GM19463 (cell line): ENCODE results near the gene R3HDM4.
A peak's percentile ranks its signal among the peaks of the same experiment; 100 is the strongest.

Source experiments
- ATAC-seq: cut with Tn5 transposase; IDR thresholded peaks from one replicate; pipeline ENCODE4 v1.9.1; 2021; ENCODE audit warnings: mild to moderate bottlenecking, moderate library complexity; ENCODE audit not compliant: unreplicated experiment

The R3HDM4 gene

DNA sequence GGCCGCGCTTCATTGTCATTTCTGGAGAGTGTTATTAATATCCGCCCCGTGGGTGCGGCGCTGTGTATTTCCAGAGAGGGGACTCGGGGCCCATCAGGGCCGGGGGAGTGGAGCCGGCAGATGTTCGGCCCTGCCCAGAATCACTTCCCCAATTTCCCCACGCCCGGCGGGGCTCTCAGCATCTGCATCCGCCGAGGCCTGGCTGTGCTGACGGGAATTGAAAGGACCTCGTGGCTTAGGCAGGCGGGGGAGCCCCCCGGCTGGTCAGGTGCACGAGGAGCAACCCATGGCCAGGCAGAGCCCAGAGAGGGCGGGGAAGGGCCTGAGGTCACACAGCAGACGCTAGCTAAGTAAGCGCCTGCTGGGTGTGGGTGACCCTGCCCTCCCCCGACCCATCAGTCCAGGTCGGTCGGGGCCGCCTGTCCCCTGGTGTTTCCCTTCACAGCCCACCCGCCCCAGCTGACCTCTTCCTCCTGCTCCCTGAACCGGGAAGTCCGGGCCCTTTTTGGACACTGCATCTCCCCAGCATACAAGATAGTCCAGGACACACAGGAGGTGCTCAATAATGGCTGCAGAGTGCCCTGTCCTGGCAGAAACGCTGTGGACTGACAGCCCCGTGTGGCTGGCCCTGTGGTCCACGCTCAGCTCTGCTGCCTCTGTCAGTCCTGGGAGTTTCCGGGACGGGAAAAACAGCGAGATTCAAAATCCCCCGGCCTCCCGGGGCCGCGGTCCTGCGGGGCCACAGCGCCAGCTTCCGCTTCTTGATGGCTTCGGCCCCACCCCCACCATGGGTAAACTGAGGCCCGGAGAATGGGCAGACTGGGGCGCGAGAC lies 34.9 kb upstream of the R3HDM4 start:
- ATAC-seq, result peak; percentile 69

DNA sequence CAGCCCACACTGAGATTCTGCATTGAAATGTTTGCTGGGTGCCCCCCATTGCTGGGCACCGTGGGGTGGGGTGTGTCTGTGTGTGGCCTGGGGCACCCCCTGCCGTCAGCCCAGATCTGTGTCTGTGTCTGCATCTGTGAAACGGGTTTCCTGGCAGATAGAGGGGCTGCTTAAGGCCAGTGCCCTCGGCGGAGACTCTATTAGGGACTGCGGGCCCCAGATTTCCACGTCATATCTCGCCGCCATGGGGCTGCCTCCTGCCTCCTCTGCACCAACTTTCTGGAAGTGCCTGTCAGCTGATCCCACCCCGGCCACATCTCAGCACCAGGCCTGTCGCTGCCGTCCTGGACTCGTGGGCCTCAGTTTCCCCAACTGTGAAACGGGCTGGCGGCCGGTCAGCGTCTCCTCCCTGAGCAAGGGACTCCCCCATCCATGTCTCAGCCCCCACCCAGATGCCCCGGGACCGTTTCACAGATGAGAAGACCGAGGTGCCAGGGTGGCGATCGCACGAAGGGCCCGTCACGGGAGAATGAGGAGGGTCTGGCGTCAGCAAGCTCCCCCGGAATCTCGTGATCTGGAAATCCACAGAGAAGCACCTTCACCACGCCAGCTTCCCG lies 34.2 kb upstream of the R3HDM4 start:
- no peak for ATAC-seq

DNA sequence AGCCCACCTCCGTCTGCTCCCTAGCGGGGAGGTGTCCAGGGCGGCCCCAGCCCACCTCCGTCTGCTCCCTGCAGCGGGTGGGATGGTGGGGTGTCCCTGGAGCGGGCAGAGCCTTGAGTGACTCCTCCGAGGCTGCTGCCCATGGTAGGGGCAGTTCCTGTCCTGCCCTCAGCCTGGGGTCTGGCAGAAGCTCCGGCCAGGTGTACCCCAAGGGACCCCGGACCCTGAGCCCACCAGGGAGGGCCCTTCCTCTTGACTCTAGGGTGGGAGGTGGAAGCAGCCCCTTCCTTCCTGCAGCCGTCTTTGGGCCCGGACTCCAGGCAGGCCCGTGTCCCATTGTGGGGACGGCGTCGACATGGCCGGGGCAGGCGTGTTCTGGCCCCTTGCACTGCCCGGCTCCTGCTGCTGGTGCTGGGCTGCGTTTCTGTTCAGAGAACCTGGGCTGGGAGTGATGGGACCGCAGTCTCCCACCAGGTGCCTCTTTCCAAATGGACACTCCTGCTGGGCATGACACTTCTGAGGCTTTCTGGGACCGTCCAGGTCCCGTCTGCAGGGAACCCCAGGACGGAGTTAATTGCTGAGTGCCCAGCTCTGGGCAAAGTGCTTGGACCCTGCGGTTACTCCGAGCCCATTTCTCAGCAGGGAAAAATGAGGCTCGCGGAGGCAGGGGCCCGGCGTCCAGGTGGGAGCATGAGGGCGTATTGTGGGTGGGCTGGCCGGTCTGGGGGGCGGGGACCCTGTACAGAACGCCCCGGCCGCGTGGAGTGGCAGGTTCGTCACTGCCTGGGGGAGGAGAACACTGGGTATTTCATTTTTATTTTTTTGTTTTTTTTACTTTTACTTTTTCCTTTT lies 32.6 kb upstream of the R3HDM4 start:
- ATAC-seq, result no peak

DNA sequence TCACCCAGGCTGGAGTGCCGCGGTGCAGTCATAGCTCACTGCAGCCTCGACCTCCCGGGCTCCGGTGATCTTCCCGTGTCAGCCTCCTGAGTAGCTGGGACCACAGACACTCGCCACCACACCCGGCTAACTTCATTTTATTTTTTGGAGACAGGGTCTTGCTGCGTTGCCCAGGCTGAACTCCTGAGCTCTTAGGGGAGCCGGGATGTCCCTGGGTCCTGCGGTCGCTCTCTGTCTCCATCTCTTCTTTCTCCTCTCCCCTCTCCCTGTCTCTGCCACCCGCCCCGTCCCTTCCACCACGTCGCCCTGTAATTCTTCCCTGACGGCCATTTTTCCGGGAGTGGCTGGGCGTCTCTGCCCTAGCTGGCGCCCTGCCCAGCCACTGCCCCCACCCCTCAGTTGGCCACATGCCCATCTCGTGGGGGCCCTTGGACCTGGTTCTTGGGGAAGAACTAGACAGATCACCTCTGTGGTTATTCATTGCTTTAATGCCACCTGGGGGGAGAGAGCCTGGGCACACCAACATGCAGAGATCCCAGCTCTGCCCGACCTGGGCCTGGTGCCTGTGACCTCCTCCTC lies 31.7 kb upstream of the R3HDM4 start:
- ATAC-seq, result no peak

DNA sequence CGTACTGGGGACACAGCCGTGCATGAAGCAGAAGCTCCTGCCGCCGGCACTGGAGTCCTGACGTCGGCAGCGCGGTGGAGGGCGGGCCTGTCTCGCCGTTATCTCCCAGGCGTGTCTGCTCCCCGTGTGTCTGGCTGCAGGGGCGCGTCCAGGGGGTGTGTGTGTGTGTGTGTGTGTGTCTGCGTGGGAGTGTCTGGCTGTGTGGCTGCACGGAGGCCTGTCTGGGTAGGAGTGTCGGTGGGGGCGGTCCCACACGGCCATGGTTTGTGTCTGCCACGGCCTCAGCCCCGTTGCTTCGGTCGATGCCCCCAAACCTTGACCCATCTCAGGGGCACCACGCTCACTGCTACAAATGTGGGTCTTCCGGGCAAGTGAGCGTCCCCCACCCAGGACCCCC lies 31.1 kb upstream of the R3HDM4 start:
- no peak for ATAC-seq

DNA sequence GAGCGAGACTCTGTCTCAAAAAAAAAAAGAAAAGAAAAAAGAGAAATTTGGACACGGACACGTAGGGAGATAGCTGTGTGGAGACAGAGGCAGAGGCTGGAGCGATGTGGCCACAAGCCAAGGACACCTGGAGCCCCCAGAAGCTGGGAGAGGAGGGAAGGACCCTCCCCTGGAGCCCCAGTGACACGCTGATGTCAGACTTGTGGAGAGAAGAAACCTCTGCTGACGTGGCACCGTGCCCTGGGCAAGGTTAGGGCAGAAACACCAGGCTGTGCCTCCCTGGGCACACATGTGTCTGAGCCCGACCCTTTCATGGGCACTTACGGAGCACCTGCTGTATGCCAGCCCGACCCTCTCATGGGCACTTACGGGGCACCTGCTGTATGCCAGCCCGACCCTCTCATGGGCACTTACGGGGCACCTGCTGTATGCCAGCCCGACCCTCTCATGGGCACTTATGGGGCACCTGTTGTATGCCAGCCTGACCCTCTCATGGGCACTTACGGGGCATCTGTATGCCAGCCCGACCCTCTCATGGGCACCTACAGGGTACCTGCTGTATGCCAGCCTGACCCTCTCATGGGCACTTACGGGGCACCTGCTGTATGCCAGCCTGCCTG lies 30.6 kb upstream of the R3HDM4 start:
- ATAC-seq, result no peak

DNA sequence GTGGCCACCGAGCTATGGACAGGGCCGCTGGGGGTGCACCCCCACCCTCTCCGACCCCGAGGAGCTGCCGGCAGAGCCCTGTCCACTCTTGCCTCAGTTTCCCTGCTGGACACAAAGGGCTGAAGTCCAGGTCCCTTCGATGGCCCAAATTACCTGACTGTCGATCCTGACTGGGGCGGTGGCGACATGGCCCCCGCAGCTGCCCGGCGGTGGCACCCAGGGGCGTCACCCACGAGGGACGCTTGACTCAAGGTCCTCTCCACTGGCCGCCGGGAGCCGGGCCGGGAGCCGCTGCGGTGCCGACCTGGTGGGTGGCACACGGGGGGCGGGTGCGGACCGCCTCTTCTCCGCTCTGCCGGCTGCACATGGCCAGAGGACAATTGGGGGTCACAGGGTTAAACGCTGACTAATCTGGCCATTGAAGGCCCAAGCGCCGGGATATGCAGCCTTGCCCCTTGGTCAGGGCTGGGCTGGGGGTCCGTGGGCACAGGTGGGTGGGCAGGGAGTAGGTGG lies 29.2 kb upstream of the R3HDM4 start:
- no peak for ATAC-seq

DNA sequence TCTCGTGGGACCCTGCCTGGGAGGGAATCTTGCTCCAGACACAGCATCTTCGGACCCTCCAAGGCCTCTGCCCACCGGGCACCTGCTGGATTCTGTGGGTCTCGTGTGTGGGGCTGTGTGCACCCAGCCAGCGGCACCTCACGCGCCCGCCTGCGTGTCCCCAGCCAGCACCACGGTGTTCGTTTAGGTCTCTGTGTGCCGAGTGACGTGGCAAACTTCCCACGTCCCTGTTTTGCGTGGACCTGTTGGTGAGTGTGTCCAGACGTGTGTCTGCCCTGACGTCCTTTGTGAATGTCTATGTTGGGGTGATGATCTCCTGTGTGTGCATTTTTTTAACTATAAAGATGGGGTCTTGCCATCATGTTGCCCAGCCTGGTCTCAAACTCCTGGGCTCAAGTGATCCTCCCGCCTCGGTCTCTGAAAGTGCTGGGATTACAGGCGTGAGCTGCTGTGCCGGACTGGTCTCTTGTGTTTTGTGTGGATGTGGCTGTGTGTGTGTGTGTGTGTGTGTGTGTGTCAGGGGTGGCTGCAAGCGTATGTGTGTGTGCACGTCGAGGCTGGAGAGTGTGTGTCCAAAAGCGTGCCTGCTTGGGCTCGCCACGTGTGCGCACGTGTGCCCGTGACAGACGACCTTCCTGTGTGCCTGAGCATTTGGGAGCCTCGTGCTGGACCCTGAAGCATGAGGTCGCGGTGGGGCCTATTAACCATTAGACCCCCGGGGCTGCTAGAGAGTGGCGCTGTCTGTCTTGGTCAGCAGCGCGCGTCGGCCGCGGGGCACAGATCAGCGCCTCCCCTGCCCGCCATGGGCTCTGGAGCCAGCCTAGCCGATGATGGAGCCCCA lies 28.5 kb upstream of the R3HDM4 start:
- no peak for ATAC-seq

DNA sequence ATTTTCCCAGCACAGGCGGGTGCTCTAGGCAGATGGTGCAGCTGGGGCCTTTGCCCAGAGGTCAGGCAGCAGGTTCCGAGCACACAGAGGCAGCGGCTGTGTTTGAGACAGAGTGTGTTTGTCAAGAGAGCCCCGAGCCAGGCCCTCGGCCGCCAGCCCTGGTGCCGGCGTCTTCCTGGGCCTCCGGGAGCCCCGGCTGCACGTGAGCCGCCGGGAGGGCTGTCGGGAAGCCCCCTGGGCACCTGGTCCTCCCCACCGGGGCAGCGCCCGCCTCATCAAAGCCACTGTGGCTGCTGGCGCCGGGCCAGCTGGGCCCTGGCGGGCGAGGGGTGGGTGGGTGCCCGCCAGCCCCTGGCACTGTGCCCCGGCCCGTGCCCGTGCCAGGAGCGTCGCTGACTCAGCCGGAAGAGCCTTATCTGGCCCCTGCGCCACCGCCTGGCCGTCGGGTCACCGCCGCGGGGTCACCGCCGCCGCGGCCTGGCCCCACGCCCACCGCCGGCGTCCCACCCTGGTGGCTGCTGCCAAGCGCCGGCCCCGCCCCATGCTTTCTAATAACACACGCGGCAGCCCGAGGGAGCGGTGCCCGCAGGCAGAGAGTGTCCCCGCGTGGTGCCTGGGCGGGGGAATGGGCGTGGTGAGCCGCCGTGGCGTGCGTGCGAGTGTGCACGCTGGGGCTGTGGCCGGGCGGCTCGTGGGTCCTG lies 27.7 kb upstream of the R3HDM4 start:
- ATAC-seq, result peak; percentile 69

DNA sequence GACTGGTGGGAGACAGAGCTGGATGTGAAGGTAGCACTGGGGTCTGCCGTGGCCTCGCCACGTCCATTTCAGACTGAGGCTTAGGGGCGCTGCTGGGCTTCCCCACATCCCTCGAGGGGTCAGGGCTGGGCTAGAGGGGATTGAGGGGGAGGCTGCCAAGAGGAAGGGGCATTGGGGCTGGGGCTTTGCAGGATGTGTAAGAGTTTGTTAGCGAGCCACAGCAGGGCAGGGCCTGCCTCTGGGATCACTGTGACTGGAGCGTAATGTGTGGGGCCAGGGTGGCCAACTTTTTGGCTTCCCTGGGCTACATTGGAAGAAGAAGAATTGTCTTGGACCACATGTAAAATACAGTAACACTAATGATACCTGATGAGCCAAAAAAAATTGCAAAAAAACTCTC lies 26.9 kb upstream of the R3HDM4 start:
- ATAC-seq, result no peak

DNA sequence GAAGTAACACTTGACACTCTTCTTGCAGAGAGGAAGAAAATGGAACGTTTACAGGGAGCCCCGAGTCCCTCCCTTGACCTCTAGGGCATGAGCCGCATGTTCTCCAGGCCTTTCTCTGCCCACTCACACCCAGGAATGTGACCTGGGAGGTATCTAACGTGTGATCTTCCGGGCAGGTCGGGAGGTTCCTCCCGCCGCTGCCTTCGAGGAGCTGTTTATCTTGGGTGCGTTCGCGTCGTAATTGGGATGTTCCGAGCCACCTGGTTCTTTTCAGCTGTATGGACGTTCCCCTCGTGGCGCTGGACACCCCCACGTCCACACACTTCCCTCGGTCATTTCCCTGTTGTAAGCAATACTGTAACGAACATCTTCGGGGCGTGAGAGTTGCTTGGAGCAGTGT lies 26.4 kb upstream of the R3HDM4 start:
- ATAC-seq, result no peak

DNA sequence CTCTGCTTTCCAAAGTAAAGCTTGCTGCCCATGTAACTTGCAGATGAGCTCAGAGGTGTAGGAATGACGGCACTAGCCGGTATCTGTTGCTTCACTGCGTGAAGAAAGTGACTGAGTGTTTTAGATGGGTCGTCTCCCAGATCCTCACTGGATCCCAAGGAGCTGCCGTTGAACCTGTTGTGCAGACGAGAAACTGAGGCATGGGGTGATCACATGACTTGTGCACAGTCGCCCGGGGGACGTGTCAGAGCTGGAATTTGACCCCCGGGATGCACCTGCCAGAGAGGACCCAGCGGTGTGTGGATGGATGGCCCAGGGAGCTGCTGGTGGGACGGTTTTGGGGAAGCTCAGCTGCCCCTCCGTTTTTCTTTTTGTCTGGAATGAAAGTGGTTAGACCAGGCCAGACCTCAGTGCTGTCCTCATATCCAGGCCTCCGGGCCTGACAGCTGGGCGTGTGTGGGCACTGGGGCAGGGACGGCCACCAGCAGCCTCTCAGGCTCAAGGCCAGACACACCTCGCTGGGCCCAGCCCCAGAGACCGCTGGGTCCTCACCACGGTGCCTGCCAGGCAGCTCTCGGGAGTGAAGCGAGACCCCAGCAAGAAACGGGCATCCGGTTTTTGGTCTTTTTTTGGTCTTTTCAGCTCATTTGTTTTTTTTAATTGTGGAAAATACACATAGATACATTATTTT lies 25.4 kb upstream of the R3HDM4 start:
- ATAC-seq, result no peak

DNA sequence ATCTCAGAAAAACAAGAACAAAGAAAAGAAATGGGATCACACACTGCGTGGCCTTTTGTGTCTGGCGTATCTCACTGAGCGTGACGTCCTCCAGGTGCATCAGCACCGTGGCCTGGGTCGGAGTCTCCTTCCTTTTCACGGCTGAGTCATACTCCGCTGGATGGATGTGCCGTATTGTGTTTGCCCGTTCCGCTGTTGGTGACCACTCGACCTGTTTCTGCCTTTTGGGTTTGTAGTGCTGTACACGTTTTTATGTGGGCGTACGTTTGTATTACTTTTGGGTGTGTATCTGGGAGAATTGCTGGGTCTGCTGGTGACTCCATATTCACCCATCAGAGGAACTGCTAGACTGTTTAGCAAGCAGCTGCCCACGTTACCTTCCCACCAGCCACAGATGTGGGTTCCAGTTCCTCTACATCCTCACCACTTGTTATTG lies 24.3 kb upstream of the R3HDM4 start:
- ATAC-seq, result no peak

DNA sequence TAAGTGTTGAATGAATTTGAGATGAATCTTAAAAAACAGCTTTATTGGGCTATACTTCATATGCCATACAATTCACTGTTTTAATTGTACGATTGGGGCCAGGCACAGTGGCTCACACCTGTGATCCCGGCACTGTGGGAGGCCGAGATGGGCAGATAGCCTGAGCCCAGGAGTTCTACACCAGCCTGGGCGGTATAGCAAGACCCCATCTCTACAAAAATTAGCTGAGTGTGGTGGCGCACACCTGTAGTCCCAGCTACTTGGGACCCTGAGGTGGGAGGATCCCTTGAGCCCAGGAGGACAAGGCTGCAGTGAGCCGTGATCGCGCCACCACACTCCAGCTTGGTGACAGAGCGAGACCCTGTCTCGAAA lies 23.1 kb upstream of the R3HDM4 start:
- ATAC-seq, result no peak

DNA sequence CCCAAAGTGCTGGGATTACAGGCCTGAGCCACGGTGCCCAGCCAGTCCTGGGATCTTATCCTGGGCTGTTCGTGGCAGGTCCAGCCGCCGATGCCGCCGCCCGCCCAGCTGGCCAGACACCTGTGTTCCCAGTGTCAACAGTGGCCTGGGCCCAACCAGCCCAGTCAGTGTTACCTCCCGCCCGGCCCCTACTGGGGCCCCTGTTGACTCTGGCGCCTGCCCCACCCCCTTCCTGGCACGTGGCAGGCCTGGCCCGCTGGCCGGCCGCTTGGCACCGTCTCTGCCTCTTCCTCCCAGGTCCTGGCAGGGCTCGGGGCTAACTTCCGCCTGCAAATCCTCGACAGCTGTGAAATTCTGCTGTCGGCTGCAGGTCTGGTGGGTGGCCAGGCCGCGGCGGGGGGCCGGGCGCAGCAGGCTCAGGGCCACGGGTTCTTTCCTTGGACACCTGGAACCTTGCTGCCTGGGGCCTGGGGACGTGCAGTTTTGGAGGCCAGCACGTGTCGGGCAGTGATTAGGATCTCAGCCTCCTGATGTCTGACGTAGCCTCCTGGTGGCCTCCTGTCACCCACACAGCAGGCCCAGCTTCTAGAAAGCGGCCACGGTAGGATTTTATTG lies 22.0 kb upstream of the R3HDM4 start:
- ATAC-seq, result no peak

DNA sequence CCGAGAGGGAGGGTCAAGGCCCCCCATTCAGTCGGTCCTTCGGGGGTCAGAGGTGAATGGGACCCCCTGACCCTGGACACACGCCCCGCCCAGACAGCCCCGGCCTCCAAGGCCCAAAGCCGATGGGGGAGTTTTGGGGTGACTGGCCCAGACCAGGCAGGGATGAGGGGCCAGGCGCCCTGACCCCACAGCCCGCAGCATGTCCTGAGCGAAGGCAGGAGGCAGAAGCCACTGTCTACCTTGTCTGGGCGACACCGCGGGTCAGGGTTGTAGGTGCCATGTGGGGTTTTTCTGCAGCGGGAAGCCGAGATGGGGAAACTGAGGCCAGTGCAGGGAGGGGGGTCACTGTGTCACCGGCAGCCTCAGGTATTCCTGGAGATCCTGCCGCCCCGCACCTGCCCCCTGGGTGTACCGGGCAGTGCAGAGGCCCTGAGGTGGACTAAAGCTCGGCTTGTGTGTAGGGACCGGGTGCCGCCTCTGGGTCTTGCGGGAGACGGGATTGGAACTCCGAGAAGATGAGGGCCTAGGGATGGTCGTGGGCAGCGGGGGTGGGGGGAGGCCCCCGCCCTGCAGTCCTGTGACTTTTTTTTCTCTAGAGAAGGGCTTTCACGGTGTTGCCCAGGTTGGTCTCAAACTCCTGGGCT lies 21.3 kb upstream of the R3HDM4 start:
- no peak for ATAC-seq

DNA sequence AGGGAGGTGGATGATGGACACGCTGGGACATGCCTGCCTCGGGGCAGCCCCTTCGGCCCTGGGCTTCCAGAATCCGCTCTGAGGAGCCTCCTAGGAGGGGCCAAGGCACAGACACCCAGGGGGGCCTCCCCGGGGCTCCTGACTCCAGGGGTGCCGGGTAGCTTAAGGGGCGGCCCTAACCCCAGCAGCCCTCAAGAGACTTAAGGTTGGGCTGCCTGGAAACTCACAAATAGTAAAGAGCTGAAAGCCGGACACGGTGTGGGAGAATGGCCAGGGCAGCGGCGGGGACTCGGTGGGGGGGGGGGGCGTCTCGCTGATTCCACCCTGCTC lies 20.5 kb upstream of the R3HDM4 start:
- no peak for ATAC-seq
